UCSD-AML1 (cell line): ENCODE measurements around the gene PDZD4.

ENCODE experiments used
- DNase-seq: peaks from one replicate; lab custom pipeline; 2025; ENCODE audit not compliant: unreplicated experiment; lab: John Stamatoyannopoulos, UW

The PDZD4 gene

GRCh38 chrX:153867671-153868070 lies 37.3 kb upstream of the PDZD4 start:
- DNase-seq, result no peak

GRCh38 chrX:153867139-153867538 lies 36.8 kb upstream of the PDZD4 start:
- no peak for DNase-seq

- no peak for DNase-seq
Measured at GRCh38 chrX:153866302-153867019, 36.1 kb upstream of the PDZD4 start.

GRCh38 chrX:153865685-153866084 lies 35.3 kb upstream of the PDZD4 start:
- no peak for DNase-seq

GRCh38 chrX:153865321-153865580 lies 34.9 kb upstream of the PDZD4 start:
- no peak for DNase-seq

GRCh38 chrX:153864561-153865320 lies 34.4 kb upstream of the PDZD4 start:
- DNase-seq, result no peak

DNA sequence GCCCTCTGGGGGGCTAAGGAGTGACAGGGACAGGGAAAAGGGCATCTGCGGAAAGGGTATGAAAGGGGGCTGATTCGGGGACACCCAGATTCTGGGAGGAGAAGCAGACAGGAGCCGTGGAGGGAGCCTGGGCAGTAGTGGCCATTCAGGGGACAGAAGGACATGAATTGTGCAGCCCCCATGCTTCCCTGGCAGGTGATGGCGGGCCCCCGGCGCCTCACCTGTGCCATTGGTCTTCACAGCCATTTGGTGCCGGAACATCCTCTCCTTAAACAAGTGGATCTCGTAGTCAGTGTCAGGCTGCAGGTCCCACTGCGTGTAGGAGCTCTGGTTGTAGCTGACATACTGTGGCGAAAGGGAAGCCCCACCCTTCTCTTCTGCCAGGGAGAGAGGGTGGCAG lies 33.8 kb upstream of the PDZD4 start:
- DNase-seq, result no peak

DNA sequence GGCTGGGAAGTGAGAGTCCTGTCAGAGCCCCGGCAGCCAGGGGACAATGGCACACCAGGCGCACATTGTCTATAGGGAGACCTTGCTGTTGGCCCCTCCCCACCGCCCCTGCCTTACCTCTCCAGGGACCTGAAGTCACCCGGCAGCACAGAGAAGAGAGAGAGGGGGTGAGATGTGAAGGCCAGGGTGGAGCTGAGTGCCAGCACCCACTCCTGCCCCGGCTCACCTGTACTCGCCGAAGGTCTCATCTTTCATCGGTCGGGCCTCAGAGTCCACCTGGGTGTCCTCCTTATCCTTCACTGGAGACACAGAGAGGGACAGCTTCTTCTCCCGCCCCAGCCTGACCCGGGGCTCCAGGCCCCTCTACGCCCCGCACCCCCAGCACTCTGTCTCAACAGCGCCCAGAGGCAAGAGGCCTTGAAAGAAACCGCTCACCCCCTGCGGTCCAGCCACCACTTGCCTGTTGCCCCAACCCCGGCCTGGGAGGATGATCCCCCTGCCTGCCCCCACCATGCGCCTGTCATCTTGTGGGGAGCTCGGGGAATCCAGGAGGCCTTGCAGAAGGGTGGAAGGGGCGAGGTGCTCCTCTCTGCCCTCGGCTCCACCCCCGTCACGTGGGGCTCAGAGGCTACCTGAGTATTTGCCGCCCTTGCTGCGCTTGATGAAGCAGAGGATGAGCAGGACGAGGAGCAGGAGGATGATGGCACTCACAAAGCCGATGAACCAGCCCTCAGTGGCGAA lies 33.1 kb upstream of the PDZD4 start:
- DNase-seq, result no peak

DNA sequence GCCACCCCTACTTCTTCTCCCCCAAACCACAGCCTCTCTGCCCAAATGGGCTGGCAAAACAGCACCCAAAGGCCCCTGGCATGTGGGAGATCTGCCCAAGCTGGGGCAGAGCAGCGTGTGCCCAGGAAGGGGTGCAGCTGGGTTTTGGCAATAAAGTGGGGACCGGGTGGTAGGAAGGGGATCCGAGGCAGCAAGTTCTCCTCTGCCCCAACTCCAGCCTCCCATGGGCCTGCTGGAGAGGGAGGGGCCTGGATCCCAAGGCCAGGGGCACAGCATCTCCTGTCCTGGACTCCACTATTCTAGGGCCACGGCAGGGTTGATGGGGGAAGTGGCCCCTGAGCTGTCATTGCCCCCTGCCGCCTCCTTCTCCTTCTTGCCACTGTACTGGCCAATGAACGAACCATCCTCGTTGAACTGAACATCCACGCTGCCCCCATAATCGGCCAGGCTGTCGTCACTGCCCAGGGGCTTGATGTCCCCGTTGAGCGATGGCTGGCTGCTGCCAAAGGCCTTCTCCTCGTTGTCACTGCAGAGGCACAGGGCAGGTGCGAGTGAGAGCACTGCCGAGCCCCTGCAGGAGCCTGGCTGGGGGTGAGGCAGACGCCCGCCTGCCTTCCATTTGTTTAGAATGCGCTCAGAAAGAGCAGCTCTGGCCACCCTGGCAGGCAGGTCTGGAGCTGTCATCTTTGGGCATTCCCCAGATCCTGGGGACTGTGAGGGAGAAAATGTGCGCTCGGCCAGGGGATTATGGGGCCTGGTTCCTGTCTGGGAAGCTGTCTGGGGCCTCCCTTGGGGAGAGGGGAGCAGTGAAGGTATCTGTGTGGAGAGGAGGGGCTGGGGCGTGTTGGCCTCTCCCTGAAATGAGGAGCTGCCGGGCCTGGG lies 32.3 kb upstream of the PDZD4 start:
- DNase-seq, result no peak

DNA sequence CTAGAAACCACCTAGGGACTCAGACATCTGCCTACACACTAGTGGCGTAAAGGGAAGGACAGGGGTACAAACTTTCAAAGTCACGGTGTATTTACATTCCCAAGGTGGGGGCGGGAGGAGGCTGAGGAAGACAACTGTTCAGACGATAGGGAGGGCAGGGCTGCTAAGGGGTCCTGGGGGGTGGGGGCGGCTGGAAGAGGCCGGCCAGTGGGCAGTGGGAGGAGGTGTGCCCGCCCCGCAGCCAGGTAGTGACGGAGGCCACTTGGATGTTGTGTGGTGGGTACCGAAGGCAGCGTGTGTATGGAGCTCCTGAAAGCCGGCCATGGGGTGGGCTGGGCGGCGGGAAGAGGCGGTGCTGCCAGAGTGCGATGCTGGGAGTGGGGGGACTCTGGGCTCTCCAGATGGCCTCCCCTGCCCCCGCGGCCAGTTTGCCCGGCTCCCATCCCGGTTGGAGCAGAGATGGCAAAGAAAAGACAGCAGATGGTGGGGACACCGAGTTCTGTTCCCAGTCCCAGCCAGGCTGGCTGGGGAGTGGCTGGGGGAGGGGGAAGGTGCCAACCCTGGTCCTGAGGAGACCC lies 31.5 kb upstream of the PDZD4 start:
- DNase-seq, result no peak

DNA sequence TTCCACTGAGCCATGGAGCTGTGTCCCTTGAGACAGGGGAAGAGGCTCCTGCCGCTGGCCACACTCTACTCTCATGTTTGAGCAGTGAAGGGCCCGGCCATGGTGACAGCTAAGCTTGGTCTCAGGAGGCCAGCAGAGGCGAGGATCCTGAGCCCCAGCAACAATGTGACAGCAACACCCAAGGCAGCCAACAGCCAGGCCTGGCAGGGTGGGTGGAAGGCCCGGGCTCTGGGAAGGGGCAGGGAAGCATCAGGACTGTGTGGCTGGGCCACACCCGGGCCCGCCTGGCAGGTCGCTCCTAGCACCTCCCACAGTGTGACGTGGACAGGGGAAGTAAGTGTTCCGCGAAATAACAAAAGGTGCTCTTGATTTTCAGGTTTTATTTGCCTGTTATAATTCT lies 30.8 kb upstream of the PDZD4 start:
- no peak for DNase-seq

DNA sequence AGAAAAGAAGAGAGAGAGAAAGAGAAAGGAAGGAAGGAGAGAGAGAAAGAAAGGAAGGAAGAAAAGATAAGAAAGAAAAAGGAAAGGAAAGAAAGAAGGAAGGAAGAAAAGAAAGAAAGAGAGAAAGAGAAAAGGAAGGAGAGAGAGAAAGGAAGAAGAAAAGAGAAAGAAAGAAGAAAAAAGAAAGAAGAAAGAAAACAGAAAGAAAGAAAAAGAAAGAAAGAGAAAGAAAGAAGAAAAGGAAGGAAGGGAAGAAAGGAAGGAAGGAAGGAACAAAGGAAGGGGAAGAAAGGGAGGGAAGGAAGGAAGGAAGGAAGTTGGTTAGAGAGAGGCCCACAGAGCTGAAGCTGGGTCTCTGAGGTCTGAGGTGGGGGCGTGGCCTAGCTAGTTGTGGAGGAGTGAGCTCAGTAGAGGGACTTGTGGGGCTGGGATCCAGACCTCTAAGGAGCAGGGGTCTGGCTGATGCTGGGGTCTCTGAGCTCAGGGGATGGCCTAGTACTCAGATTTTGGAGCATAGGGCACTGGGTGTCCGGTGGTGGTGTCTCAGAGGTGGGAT lies 27.1 kb upstream of the PDZD4 start:
- no peak for DNase-seq

- no peak for DNase-seq
Measured at GRCh38 chrX:153854702-153855101, 24.4 kb upstream of the PDZD4 start.

GRCh38 chrX:153853902-153854267 lies 23.5 kb upstream of the PDZD4 start:
- DNase-seq, result no peak

DNA sequence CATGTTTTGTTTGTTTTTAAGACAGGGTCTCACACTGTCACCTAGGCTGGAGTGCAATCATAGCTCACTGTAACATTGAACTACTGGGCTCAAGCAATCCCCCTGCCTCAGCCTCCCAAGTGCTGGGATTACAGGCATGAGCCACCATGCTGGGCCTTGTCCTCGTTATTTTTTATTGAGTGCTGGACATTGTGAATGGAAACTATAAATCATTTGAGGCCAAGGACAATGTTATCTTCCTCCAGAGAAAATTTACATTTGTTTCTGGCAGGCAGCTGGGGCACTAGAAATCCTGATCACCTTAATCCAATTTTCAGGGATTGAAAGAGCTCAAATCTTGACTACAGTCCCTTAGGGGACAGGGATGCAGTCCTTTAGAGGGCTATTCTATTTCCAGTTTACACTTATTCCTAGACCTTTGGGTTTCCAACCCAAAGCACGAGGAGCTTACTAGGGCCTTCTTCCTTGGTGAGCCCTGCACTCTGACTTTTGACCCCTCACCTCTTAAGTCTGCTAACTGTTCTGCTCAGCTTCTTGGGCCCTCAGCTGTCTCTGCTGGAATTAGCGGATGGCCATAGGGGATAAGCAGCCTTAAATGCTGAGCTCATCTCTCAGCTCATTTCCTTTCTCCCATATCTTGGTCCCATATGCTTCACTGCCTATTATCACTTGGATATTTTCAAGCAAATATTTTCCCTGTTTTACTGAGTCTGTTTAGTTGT lies 23.0 kb upstream of the PDZD4 start:
- no peak for DNase-seq

DNA sequence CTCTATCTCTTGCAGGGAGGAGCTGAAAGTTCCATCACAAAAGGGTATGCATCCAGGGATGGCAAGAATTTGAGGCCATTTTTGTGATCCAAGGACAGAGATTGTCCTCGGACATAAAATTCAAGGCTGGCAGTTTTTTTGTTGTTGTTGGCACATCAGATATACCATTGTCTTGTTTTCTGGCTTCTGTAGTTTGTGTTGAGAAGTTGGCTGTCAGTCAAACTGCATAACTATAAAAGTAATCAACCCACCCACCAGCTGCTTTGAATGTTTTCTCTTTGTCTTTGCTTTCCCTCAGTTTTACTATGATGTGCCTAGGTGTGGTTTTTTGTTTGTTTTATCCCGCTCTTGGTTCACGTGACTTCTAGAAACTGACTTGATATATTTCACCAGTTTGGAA lies 21.6 kb upstream of the PDZD4 start:
- DNase-seq, result no peak

DNA sequence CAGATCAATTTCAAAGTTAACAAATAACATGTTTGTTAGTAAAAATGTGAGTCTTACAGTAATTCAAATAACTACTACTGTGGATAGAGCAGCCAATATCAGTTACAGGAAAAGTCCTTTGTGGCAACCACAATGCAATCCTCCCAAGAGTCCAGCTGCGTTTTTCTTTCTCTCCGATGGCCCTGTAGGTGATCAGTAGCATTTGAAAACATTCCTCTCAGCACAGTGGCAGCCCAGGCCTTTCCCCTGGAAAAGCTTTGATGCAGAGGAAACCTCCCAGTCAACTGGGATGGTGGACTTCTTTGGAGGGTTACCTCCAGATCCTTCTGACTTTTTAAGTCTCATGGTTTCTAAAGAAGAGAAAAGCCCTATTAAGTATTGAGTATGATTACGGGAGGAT lies 18.0 kb upstream of the PDZD4 start:
- DNase-seq, result no peak

DNA sequence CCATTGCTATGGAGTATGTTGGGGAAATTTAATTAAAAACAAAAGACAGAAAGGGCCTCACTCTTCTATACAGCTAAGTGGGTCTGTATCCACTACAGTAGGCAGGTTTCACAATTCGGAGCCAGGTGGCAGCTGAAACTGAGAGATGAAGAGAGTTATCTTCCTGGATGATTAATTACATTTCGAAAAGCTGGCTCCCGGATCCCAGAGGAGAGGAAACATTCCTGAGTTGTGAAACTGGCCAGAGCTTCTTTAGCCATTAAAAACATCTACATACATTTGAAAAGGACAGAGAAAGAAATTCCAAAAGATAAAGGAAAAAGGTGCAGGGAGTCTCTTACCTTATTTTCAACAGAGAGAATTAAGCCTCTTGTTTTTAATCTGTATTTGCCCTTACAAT lies 15.5 kb upstream of the PDZD4 start:
- no peak for DNase-seq

DNA sequence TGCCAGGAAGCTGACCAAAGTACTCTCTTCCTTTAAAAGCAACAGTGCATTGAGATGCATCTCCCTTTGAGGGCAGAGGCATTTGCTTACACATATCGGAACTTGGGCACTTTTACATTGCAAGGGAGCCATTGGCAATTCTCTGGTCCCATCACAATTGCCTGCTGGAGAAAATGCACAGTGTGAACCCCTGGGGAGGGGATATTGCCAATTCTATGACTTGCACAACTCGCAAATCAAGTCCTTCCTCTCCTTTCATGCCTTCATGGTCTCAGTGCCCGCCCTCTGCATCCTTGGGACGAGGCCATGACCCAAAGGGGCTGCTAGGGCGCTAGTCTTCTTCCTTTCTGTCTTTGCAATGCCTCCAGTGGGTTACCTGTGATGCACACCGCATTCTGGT lies 14.9 kb upstream of the PDZD4 start:
- DNase-seq, result no peak

GRCh38 chrX:153844509-153845082 lies 14.3 kb upstream of the PDZD4 start:
- no peak for DNase-seq
